HG02973 (cell line): ENCODE results near the gene C1orf52.

Source experiments
- ATAC-seq: cut with Tn5 transposase; IDR thresholded peaks from one replicate; pipeline ENCODE4 v1.9.1; 2021; ENCODE audit warnings: moderate library complexity; ENCODE audit not compliant: unreplicated experiment

C1orf52 gene

GRCh38 chr1:85259118-85259911 is at the start of gene C1orf52:
TSS of gene C1orf52 (minus strand) at chr1:85259662. CDS start at chr1:85259633, 29 bp downstream.
- peak; percentile 95 for ATAC-seq

- no peak for ATAC-seq
Observed at GRCh38 chr1:85308833-85309350, 49.4 kb upstream of the C1orf52 start.

DNA sequence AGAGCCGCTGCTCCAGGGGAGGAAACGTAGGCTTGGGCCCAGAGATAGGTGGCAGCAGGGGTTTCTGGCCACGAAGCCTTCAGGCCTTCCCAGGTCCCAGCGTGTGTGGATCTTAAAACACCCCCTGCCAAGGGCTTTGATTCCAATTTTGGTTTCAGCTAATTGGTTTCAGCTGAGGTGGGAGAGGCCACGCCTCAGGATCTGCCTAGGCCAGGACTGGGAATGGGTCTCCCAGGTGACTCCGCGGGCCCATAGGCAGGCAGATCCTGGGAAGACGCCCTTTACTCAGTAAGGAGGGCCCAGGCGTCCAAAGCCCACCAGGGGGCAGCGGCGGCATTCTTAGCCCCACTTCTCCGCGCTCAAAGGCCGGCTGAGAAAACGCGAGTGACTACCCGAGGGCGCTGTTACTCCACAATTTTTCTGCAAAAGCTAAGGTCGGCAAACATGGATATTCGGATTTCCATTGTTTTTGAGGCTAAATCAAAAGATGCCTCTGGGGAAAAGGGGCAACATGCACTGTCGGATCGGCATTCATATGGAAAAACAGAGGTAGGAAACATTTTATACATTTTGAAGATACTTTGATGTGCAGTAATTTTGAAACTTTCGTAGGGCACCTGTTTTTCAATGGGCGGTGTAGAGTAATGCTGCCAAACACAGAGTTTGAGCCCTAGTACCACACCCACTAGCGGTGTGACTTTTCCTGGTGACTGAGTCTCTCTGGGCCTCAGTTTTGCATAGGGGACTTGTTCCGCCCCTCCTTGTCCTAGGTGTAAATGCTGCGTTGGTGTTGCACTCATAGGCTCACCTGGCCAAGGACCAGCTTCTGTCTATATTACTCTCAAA is 48.7 kb upstream of the C1orf52 start:
- peak; percentile 93 for ATAC-seq

GRCh38 chr1:85306236-85306635 is 46.8 kb upstream of the C1orf52 start:
- no peak for ATAC-seq

DNA sequence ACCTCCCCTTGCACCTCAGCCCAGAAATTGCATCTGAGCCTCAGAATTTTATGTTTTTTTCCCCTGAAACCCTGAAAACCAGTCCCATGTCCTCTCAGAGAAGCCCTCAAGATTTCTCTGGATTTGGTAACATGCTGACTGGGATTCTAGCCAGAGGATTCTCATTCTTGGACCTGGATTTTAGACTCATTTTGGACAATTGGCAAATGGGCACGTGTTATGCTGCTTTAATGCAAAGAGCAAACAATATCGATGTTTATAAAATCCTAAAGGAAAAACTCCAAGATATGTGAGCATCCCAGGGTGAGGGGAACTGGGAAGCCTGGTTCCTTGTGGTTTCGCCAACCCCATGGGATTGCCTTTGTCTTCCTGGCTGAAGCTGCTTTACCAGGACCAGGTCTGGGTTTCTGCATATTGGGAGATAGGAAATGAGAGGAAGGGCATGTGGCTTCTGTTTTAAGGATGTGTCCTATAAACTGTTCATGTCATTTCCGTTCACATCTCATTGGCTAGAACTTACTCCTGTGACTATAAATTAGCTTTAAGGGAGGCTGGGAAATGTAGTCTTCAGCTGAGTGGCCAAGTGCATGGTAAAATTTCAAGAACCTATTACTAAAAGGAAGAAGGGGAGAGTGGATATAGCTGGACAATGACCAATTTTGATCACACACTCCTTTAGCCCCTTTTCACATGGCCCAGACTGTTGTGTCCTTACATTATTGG is 44.1 kb upstream of the C1orf52 start:
- no peak for ATAC-seq

GRCh38 chr1:85300140-85300539 is 40.7 kb upstream of the C1orf52 start:
- no peak for ATAC-seq

DNA sequence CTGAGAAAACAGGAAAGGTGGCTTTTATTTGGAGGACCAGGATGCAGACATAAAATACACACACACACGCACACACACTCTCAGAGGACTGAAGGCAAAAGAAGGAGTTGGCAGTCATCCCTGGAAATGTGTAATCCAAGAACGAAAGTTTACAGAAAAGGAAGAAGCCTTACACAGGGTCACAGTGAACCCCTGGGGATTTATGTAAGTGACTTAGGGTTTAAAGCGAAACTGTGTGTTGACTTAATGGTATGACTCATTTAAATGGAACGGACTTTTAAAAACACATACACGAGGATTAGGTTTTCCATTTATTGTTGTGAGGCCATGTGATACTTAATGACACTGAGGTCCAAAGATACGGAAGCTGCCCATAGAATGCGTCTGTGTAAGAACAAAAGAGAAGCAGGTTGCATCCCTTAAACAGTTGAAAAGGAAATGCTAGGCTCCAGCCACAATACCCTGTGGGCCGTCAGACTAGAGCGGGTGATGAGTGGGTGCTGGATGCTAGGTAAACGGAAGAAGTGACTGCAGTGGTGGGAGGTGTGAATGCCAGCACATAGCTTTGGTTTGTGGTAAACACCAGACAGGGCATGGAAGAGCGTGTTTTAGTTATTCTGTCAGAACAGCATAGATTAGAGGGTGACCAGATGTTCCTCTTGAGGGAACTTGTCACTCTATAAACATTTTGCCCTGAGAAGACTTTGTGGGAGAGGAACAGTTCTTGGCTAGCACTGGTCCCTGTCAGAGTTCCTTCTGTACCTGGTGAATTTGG is 38.6 kb upstream of the C1orf52 start:
- ATAC-seq, result peak; percentile 93

DNA sequence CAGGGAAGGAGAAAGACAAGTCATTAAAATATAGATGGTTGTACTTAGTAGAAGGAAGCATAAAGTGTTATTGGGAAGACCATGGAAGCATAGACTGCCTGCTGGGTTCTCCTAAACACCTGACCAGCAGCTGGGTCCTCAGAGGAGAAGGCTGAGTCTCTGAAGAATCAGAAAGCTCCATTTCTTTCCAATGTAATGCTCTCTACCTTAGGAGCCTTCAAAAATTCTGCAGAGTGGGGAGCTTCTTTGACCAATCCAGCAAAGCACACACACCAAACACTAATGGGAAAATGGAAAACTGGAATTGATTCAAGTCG is 38.0 kb upstream of the C1orf52 start:
- ATAC-seq, result no peak

GRCh38 chr1:85296980-85297379 is 37.5 kb upstream of the C1orf52 start:
- no peak for ATAC-seq

DNA sequence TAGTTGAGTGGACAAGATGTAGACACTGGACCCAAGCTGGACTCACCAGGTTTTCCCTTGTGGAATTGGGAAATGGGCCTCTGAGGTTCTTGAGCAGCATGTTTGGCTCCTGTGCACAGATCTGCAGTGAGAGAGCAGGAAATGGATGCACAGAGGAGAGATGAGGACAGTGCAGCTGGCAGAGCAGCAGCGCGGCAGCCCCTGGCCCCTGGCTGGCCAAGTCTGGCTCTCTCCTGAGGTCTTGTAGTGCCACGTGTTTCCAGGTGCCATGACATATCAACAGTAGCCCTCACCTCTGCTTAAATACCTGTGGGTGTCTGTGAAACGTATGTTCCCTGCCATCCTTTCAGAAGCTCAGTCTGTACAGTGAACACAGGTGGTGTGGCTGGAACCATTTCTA is 36.2 kb upstream of the C1orf52 start:
- no peak for ATAC-seq

GRCh38 chr1:85295006-85295431 is 35.6 kb upstream of the C1orf52 start:
- ATAC-seq, result no peak

DNA sequence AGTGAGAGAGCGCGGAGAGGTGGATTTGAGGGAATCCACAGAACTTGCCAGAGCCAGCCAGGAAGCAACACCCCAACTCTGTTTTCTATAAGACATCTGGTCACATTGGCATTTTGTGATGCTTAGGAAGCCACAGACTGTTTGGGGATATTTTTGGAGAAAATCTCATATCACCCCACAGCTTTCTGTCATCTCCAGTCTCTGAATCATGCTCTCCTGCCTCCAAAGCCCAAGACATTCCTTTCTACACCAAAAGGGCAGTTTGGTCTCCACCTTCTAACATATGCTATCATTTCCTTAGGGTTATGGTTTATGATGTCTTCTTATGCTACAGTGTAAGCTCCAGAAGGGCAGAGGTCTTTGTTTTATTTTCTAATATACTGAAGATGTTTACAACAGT is 31.4 kb upstream of the C1orf52 start:
- ATAC-seq, result no peak

GRCh38 chr1:85289848-85290335 is 30.4 kb upstream of the C1orf52 start:
- no peak for ATAC-seq

GRCh38 chr1:85289207-85289847 is 29.9 kb upstream of the C1orf52 start:
- ATAC-seq, result no peak

DNA sequence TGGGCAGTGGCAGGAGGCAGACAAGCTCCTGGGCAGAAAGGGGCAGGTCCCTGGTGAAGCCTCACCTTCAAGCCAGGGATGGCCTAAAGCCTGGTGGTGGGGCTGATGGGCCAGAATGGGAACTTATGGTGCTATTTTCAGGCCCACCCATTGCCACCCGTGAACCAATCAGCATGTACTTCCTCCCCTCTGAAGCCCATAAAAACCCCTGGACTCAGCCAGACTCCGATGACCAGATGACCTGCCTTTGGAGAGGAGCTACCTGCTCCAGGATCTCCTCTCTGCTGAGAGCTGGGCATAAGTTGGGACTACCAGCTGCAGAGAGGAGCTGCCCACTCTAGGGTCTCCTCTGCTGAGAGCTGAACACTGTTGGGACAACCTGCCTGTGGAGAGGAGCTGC is 24.7 kb upstream of the C1orf52 start:
- no peak for ATAC-seq

DNA sequence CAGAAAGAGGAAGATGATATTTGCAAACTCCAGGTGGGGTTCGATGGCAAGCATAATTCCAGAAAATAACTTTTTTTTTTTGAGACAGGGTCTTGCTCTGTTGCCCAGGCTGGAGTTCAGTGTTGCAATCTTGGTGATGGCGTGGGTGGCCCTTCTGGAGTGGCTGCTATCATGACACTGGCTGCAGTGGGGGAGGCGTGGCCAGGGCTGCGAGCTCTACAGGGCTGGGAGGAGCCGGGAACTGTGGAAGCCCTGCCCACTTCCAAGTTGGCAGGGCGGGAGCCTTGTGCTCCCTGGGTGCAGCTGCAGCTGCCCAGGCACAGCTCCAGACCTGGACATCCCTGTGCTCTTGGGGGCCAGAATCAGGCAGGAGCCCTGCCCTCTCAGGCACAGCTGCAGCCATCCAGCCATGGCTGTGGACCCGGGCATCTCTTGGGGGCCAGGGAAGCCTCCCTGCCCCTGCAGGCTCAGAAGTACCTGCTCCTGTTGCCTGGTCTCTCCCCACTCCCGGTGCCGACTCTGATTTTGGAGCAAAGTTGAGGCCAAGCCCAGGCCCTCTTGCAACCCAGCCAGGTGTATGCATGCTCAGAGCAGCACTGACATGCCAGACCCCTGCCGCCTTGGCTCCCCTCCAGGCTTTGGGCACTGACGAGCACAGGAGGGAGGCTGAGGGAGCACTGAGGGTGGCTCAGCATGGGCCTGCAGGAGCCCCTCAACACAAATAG is 24.2 kb upstream of the C1orf52 start:
- no peak for ATAC-seq

DNA sequence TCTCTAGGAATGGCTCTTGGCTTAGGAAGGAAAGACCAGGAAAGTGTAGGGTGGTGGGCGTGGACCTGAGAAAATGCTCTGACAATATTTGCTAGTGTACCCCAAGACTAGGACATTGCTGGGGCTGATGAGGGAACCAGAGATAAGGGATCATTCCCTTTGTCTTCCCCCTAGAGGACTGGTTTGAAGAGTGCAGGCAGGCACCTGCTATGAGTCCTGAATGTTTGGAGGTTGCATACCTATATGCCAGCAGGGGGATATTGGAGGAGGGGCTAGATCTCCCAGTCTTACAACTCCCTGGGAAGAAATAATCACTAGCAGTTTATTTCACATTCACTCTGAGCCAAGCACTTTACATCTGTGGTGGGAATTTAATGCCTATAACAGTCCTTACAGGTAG is 23.0 kb upstream of the C1orf52 start:
- no peak for ATAC-seq

DNA sequence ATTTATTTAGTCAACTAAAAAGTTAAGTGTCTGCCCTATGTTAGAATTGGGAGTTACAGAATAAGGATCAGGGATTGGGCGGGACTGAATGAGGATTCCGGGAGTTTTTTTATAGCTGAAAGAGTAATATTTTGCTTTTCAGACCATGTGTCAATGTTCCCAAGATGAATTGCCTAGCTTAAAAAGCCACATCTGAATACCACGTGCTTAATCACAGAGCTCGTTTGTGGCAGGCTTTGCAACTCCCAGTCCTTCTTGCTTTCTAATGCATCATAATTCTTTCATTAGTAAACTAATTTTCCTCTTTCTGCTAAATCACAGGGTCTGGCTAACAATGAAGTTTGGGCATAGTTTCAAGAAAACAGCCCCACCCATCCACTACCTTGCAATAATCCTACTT is 21.2 kb upstream of the C1orf52 start:
- ATAC-seq, result no peak

GRCh38 chr1:85279458-85280080 is 20.1 kb upstream of the C1orf52 start:
- ATAC-seq, result no peak
